ENCODE measurements around the gene KIF1B. TPM values are rescaled to one million over a fixed set of nuclear protein-coding genes. Genes with fewer than 3 reads are reported as not detected.

KIF1B gene
- total and polyA plus RNA-seq, 10 of the 15 experiments (the other 5 are each of a cell fraction or from before 2014, with no cell fraction given): 2.1 to 16.5 (median 8.7) TPM

GRCh38 chr1:10320336-10320735 is 110.0 kb downstream of the KIF1B start:
- H3K27me3 ChIP-seq (replicated peaks in 1 of 2; ENCODE audit: control insufficient read depth in 2 of 2, insufficient read depth in 2 of 2, low read length in 1 of 2): no peaks in the 10 kb centered on the region
- no peaks in the 10 kb centered on the region for H3K4me1 ChIP-seq (ENCODE audit: control insufficient read depth, insufficient read depth, low read length)
- RAD21 ChIA-PET (ENCODE audit: unreplicated experiment): no interaction called here
- BruUV-seq (replicated peaks): no TSS peak
- H3K4me3 ChIP-seq: no peak overlapping the region
- in situ Hi-C loops (cut with MboI) (no loop called here), intact Hi-C loops (cut with micrococcal nuclease; ENCODE audit: unreplicated experiment) (no loop called here)
- H3K79me2 ChIP-seq (ENCODE audit: control insufficient read depth, insufficient read depth, low read length): no peaks in the 10 kb centered on the region
- CTCF ChIA-PET: interaction anchor here (1.2 kb wide), 1 partner anchor 79 kb away, joined by 3 read pairs; no protein-coding TSS in a partner anchor
- ATAC-seq: no peak
- no peak overlapping the region for H3K9ac ChIP-seq (ENCODE audit: control insufficient read depth, insufficient read depth, low read length)
- H2AFZ ChIP-seq (ENCODE audit: control insufficient read depth, low read depth, low read length): no peak overlapping the region
- no peak overlapping the region for H3K27ac ChIP-seq (ENCODE audit: control insufficient read depth, insufficient read depth)
- FAIRE-seq: no peak
- DNase-seq (ENCODE audit: low read depth, low spot score): no peak
- TF ChIP-seq PML (IDR thresholded peaks at IDR 0.05; ENCODE audit: low read length) (no peak), KDM1A (IDR thresholded peaks at IDR 0.05; ENCODE audit: borderline replicate concordance) (no peak), CEBPZ (IDR thresholded peaks at IDR 0.05; ENCODE audit: low read depth, low read length) (no peak), IRF4 (IDR thresholded peaks at IDR 0.05; ENCODE audit: low read depth, low read length) (no peak), NBN (IDR thresholded peaks at IDR 0.05) (no peak), SREBF2 (IDR thresholded peaks at IDR 0.05; ENCODE audit: low read length) (no peak), SPI1 (IDR thresholded peaks at IDR 0.05; ENCODE audit: borderline replicate concordance, insufficient read depth, low read depth, low read length) (no peak), SP1 (IDR thresholded peaks at IDR 0.05; ENCODE audit: low read depth, low read length) (no peak), KLF5 (IDR thresholded peaks at IDR 0.05; ENCODE audit: partially characterized antibody) (no peak), SMC3 (IDR thresholded peaks at IDR 0.05; ENCODE audit: borderline replicate concordance, low read length) (no peak), SMARCA5 (IDR thresholded peaks at IDR 0.05) (no peak), BRCA1 (IDR thresholded peaks at IDR 0.05; ENCODE audit: low read depth, low read length) (no peak), CHD4 (IDR thresholded peaks at IDR 0.05) (no peak), MEF2A (IDR thresholded peaks at IDR 0.05; ENCODE audit: insufficient read depth, low read depth, low read length) (no peak), HSF1 (IDR thresholded peaks at IDR 0.05; ENCODE audit: low read depth, low read length) (no peak), NRF1 (conservative IDR thresholded peaks at IDR 0.05; ENCODE audit: low read depth, low read length) (no peak), DPF2 (IDR thresholded peaks at IDR 0.05) (no peak), BMI1 (IDR thresholded peaks at IDR 0.05; ENCODE audit: borderline replicate concordance) (no peak), SMAD1 (IDR thresholded peaks at IDR 0.05; ENCODE audit: low read depth, partially characterized antibody) (no peak), MTA2 (IDR thresholded peaks at IDR 0.05; ENCODE audit: low read depth) (no peak)
- WGBS (ENCODE audit: insufficient coverage, insufficient replicate concordance, low lambda C conversion rate, missing lambda C conversion rate): 66% methylated on average over 4 of the region's 4 CpGs
- POLR2A ChIA-PET: no interaction called here
- no peaks in the 10 kb centered on the region for H3K9me3 ChIP-seq (replicated peaks; ENCODE audit: control insufficient read depth, insufficient read depth, low read length)
- H3K4me2 ChIP-seq (ENCODE audit: control insufficient read depth, insufficient read depth): no peak overlapping the region
- H4K20me1 ChIP-seq (ENCODE audit: control insufficient read depth, insufficient read depth): no peaks in the 10 kb centered on the region
- SMC1A ChIA-PET (ENCODE audit: uncharacterized antibody, unreplicated experiment): no interaction called here
- no peaks in the 10 kb centered on the region for H3K36me3 ChIP-seq (ENCODE audit: control insufficient read depth in 2 of 2, insufficient read depth in 2 of 2, low read length in 1 of 2)
